Measurements from ENCODE around the gene FHL1. TPM values are rescaled to one million over a fixed set of nuclear protein-coding genes. Genes with fewer than 3 reads are reported as not detected.
"Not testable (repeated sequence)": the region's sequence is repeated elsewhere in the genome, so short reads cannot be mapped to it uniquely, and the experiment has no call there.

The FHL1 gene
- polyA plus RNA-seq, result 10 to 100 TPM in 3 of 4 donors, 1 to 10 TPM in 1; 8.7 to 97.5 (median 62.1) TPM
- long read RNA-seq, donor 1, transcript FHL1-205 (7 exons, 2,441 nt), result major isoform, 26 of 35 reads
- long read RNA-seq, donor 1, partial matches to known transcripts, result 0 of 35 reads
- long read RNA-seq, donor 1, other reads (novel, unspliced or antisense), result 0 of 35 reads
- long read RNA-seq, donor 2, partial matches to known transcripts, result 0 of 6 reads
- long read RNA-seq, donor 2, other reads (novel, unspliced or antisense), result 0 of 6 reads
- long read RNA-seq, donor 3, transcript FHL1-205 (7 exons, 2,441 nt), result major isoform, 11 of 12 reads
- long read RNA-seq, donor 3, partial matches to known transcripts, result 0 of 12 reads
- long read RNA-seq, donor 3, other reads (novel, unspliced or antisense), result 0 of 12 reads
- long read RNA-seq, donor 4, result 0 reads
- long read RNA-seq, donor 5, partial matches to known transcripts, result 0 of 7 reads
- long read RNA-seq, donor 5, other reads (novel, unspliced or antisense), result 0 of 7 reads
- long read RNA-seq, donor 6, transcript FHL1-205 (7 exons, 2,441 nt), result major isoform, 7 of 9 reads
- long read RNA-seq, donor 6, partial matches to known transcripts, result 0 of 9 reads
- long read RNA-seq, donor 6, other reads (novel, unspliced or antisense), result 0 of 9 reads
- long read RNA-seq, donor 7, transcript FHL1-205 (7 exons, 2,441 nt), result major isoform, 140 of 172 reads
- long read RNA-seq, donor 7, partial matches to known transcripts, result 18 of 172 reads
- long read RNA-seq, donor 7, other reads (novel, unspliced or antisense), result 6 of 172 reads
- long read RNA-seq, donor 8, transcript FHL1-204 (6 exons, 2,565 nt), result major isoform, 5 of 27 reads
- long read RNA-seq, donor 8, partial matches to known transcripts, result 20 of 27 reads
- long read RNA-seq, donor 8, other reads (novel, unspliced or antisense), result 0 of 27 reads
- long read RNA-seq, donor 9, partial matches to known transcripts, result 0 of 4 reads
- long read RNA-seq, donor 9, other reads (novel, unspliced or antisense), result 0 of 4 reads
- long read RNA-seq, donor 10, transcript FHL1-205 (7 exons, 2,441 nt), result major isoform, 35 of 45 reads
- long read RNA-seq, donor 10, transcript FHL1-207 (8 exons, 2,706 nt), result minor isoform, 7 of 45 reads
- long read RNA-seq, donor 10, partial matches to known transcripts, result 0 of 45 reads
- long read RNA-seq, donor 10, other reads (novel, unspliced or antisense), result 0 of 45 reads

DNA sequence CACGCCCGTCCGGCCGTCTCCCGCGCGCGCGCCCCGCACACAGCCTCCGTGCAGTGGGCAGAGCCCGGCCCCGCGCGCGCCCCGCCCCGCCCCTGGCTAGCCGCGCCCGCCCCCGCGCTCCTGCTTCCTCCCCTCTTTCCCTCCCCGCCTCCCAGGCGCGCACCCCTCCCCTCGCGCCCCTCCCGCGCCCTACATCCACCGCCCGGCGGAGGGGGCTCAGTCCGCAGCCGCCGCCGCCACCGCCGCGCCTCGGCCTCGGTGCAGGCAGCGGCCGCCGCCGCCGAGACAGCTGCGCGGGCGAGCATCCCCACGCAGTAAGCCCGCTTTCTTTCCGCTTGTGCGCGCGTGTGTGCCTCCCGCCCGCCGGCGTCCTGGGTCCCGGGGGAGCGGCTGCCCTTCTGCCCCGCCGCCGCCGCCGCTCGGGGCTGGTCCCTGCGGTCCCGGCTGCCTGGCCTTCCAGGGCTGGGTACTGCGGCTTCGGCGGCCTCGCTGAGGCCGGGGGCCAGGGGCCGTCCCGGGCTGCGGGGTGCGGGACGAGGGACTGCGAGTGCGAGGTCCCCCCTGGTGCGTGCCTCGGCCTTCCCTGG, at the start of gene FHL1:
TSS of gene FHL1 (plus strand) at position 219 of the 587 bp plus-strand sequence.
- no peak for FAIRE-seq
- peak in 1 of 2 donors; percentile 35 for DNase-seq

GRCh38 chrX:136097871-136098805, 49.2 kb upstream of the FHL1 start:
- DNase-seq (no peak), FAIRE-seq (no peak)
- 91 to 93% (median 93%) methylated on average over 44 of the region's 44 CpGs for WGBS, 3 donors
- H3K9me3 ChIP-seq (ENCODE audit: control insufficient read depth in 2 of 2, insufficient read depth in 1 of 2, low read depth in 1 of 2, low read length in 1 of 2), result no peaks in the 10 kb centered on the region
- H3K4me1 ChIP-seq (ENCODE audit: control insufficient read depth in 3 of 3, insufficient read depth in 2 of 3, low read depth in 1 of 3, low read length in 2 of 3), result no peaks in the 10 kb centered on the region
- H3K4me3 ChIP-seq (ENCODE audit: low read depth in 1 of 3, low read length in 3 of 3), result no peak overlapping the region
- H3K36me3 ChIP-seq (ENCODE audit: control insufficient read depth in 3 of 3, insufficient read depth in 2 of 3, low read depth in 1 of 3, low read length in 3 of 3), result no peaks in the 10 kb centered on the region
- no peaks in the 10 kb centered on the region for H3K27me3 ChIP-seq (ENCODE audit: control insufficient read depth in 3 of 3, insufficient read depth in 3 of 3, low read length in 3 of 3)
- no peak overlapping the region for H3K27ac ChIP-seq (ENCODE audit: low read depth in 1 of 3, low read length in 2 of 3)

More for the DNA sequence above, at the start of gene FHL1:
- Histone ChIP-seq H3K9me3 (ENCODE audit: control insufficient read depth in 2 of 2, insufficient read depth in 1 of 2, low read depth in 1 of 2, low read length in 1 of 2) (no peaks in the 10 kb centered on the region), H3K4me1 (ENCODE audit: control insufficient read depth in 3 of 3, insufficient read depth in 2 of 3, low read depth in 1 of 3, low read length in 2 of 3) (no peaks in the 10 kb centered on the region), H3K27ac (ENCODE audit: low read depth in 1 of 3, low read length in 2 of 3) (peak within 1 kb of the TSS in 2 of 3 donors; percentile 63 to 83), H3K4me3 (ENCODE audit: low read depth in 1 of 3, low read length in 3 of 3) (peak within 1 kb of the TSS; percentile 46 to 57 (median 48)), H3K36me3 (ENCODE audit: control insufficient read depth in 3 of 3, insufficient read depth in 2 of 3, low read depth in 1 of 3, low read length in 3 of 3) (no peaks in the 10 kb centered on the region), H3K27me3 (ENCODE audit: control insufficient read depth in 3 of 3, insufficient read depth in 3 of 3, low read length in 3 of 3) (peaks cover 0 to 22% (median 3%) of the 10 kb centered on the region in 3 donors)
- 1 to 45% methylated on average over 49 to 83 of the region's 84 CpGs; no CpG with 5 or more reads in 1 of the 3 donors for WGBS, 3 donors

- FAIRE-seq, result no peak
- no peaks in the 10 kb centered on the region for H3K36me3 ChIP-seq (ENCODE audit: control insufficient read depth in 3 of 3, insufficient read depth in 2 of 3, low read depth in 1 of 3, low read length in 3 of 3)
- H3K9me3 ChIP-seq (ENCODE audit: control insufficient read depth in 2 of 2, insufficient read depth in 1 of 2, low read depth in 1 of 2, low read length in 1 of 2), result no peaks in the 10 kb centered on the region
- no peaks in the 10 kb centered on the region for H3K27me3 ChIP-seq (ENCODE audit: control insufficient read depth in 3 of 3, insufficient read depth in 3 of 3, low read length in 3 of 3)
- H3K27ac ChIP-seq (ENCODE audit: low read depth in 1 of 3, low read length in 2 of 3), result no peak overlapping the region
- DNase-seq, result no peak
- 21 to 40% (median 30%) methylated on average over 1 of the region's 1 CpG for WGBS, 3 donors
- H3K4me1 ChIP-seq (ENCODE audit: control insufficient read depth in 3 of 3, insufficient read depth in 2 of 3, low read depth in 1 of 3, low read length in 2 of 3), result no peaks in the 10 kb centered on the region
- H3K4me3 ChIP-seq (ENCODE audit: low read depth in 1 of 3, low read length in 3 of 3), result no peak overlapping the region
These were observed 42.4 kb upstream of the FHL1 start for GRCh38 chrX:136104936-136105335.

- FAIRE-seq, result no peak
- H3K4me3 ChIP-seq (ENCODE audit: low read depth in 1 of 3, low read length in 3 of 3), result no peak overlapping the region
- H3K27me3 ChIP-seq (ENCODE audit: control insufficient read depth in 3 of 3, insufficient read depth in 3 of 3, low read length in 3 of 3), result no peaks in the 10 kb centered on the region
- no peaks in the 10 kb centered on the region for H3K36me3 ChIP-seq (ENCODE audit: control insufficient read depth in 3 of 3, insufficient read depth in 2 of 3, low read depth in 1 of 3, low read length in 3 of 3)
- H3K27ac ChIP-seq (ENCODE audit: low read depth in 1 of 3, low read length in 2 of 3), result peak overlapping the region in 1 of 3 donors; percentile 27
- no peaks in the 10 kb centered on the region for H3K4me1 ChIP-seq (ENCODE audit: control insufficient read depth in 3 of 3, insufficient read depth in 2 of 3, low read depth in 1 of 3, low read length in 2 of 3)
- WGBS, 3 donors, result 68 to 80% (median 74%) methylated on average over 11 of the region's 11 CpGs
- no peak for DNase-seq
- H3K9me3 ChIP-seq (ENCODE audit: control insufficient read depth in 2 of 2, insufficient read depth in 1 of 2, low read depth in 1 of 2, low read length in 1 of 2), result no peaks in the 10 kb centered on the region
These were observed 40.3 kb upstream of the FHL1 start for GRCh38 chrX:136106920-136107528.

GRCh38 chrX:136108905-136109304, 38.4 kb upstream of the FHL1 start:
- not testable (repeated sequence) for H3K27me3 ChIP-seq (ENCODE audit: control insufficient read depth in 3 of 3, insufficient read depth in 3 of 3, low read length in 3 of 3); H3K27ac ChIP-seq (ENCODE audit: low read depth in 1 of 3, low read length in 2 of 3); H3K9me3 ChIP-seq (ENCODE audit: control insufficient read depth in 2 of 2, insufficient read depth in 1 of 2, low read depth in 1 of 2, low read length in 1 of 2); H3K36me3 ChIP-seq (ENCODE audit: control insufficient read depth in 3 of 3, insufficient read depth in 2 of 3, low read depth in 1 of 3, low read length in 3 of 3); H3K4me3 ChIP-seq (ENCODE audit: low read depth in 1 of 3, low read length in 3 of 3); DNase-seq; FAIRE-seq; H3K4me1 ChIP-seq (ENCODE audit: control insufficient read depth in 3 of 3, insufficient read depth in 2 of 3, low read depth in 1 of 3, low read length in 2 of 3)
- 83 to 91% (median 83%) methylated on average over 1 of the region's 1 CpG for WGBS, 3 donors

DNA sequence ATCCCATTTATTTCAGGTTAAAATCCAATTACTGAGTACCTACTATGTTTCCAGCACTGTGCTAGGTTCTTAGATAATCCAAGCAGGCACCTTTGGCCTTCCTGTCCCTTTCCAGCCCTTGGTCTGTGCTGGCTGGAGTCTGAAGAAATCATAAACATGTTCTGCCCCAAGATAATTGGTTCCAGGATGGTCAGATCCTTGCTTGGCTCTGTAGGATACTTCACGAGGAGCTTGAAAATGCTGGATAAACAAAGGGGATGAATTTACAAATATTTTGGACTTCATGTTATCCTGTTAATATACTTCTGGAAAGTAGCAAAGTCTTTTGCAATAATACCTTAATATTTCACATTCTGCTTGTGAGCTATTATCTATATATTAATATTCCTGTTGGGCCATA, 35.0 kb upstream of the FHL1 start:
- Histone ChIP-seq H3K27me3 (ENCODE audit: control insufficient read depth in 3 of 3, insufficient read depth in 3 of 3, low read length in 3 of 3) (no peaks in the 10 kb centered on the region), H3K9me3 (ENCODE audit: control insufficient read depth in 2 of 2, insufficient read depth in 1 of 2, low read depth in 1 of 2, low read length in 1 of 2) (no peaks in the 10 kb centered on the region), H3K4me3 (ENCODE audit: low read depth in 1 of 3, low read length in 3 of 3) (no peak overlapping the region), H3K4me1 (ENCODE audit: control insufficient read depth in 3 of 3, insufficient read depth in 2 of 3, low read depth in 1 of 3, low read length in 2 of 3) (no peaks in the 10 kb centered on the region), H3K36me3 (ENCODE audit: control insufficient read depth in 3 of 3, insufficient read depth in 2 of 3, low read depth in 1 of 3, low read length in 3 of 3) (no peaks in the 10 kb centered on the region), H3K27ac (ENCODE audit: low read depth in 1 of 3, low read length in 2 of 3) (peak overlapping the region in 1 of 3 donors; percentile 44)
- DNase-seq (no peak), FAIRE-seq (no peak)
- WGBS, 3 donors, result 0% methylated on average over 1 of the region's 1 CpG

DNA sequence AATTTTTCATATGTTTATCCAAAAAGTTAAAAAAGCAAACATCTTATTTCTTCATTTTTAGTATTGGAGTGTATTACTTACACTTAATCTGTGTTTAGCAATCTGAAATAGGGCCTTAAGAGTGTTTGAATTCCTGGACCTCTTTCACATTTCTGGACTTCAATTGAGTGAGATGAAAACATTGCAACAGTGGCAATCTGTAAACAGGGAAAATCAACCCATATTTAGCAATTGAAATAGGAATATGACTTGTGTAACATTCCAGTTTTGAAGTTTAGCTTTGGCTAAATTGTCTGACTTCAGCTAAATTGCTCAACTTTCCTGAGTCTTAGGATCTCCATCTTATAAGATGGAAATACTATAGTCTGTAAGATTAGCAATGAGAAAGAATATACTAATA, 34.6 kb upstream of the FHL1 start:
- Histone ChIP-seq H3K36me3 (ENCODE audit: control insufficient read depth in 3 of 3, insufficient read depth in 2 of 3, low read depth in 1 of 3, low read length in 3 of 3) (no peaks in the 10 kb centered on the region), H3K27me3 (ENCODE audit: control insufficient read depth in 3 of 3, insufficient read depth in 3 of 3, low read length in 3 of 3) (no peaks in the 10 kb centered on the region), H3K4me1 (ENCODE audit: control insufficient read depth in 3 of 3, insufficient read depth in 2 of 3, low read depth in 1 of 3, low read length in 2 of 3) (no peaks in the 10 kb centered on the region), H3K9me3 (ENCODE audit: control insufficient read depth in 2 of 2, insufficient read depth in 1 of 2, low read depth in 1 of 2, low read length in 1 of 2) (no peaks in the 10 kb centered on the region), H3K4me3 (ENCODE audit: low read depth in 1 of 3, low read length in 3 of 3) (no peak overlapping the region), H3K27ac (ENCODE audit: low read depth in 1 of 3, low read length in 2 of 3) (no peak overlapping the region)
- FAIRE-seq (no peak), DNase-seq (no peak)

Data from small intestine (tissue), 16 donors.